GM19238 (cell line): Measurements from ENCODE around the gene PIEZO1.

Experiments
- DNase-seq: peaks from one replicate; pipeline ENCODE4 v3.0.0; 2011; ENCODE audit warnings: low spot score; ENCODE audit not compliant: insufficient read length

Gene PIEZO1

GRCh38 chr16:88769617-88770460 is 15.2 kb downstream of the PIEZO1 start:
- peak; percentile 79 for DNase-seq

- DNase-seq, result no peak
Observed at GRCh38 chr16:88768071-88768783, 16.8 kb downstream of the PIEZO1 start.

GRCh38 chr16:88767546-88768070 is 17.4 kb downstream of the PIEZO1 start:
- DNase-seq, result no peak

GRCh38 chr16:88766975-88767374 is 18.0 kb downstream of the PIEZO1 start:
- DNase-seq, result no peak

GRCh38 chr16:88764913-88765349 is 20.1 kb downstream of the PIEZO1 start:
- no peak for DNase-seq

GRCh38 chr16:88764080-88764479 is 20.9 kb downstream of the PIEZO1 start:
- DNase-seq, result no peak

- DNase-seq, result no peak
Observed at GRCh38 chr16:88763502-88764053, 21.4 kb downstream of the PIEZO1 start.

- DNase-seq, result no peak
Observed at GRCh38 chr16:88762941-88763340, 22.1 kb downstream of the PIEZO1 start.

GRCh38 chr16:88762258-88762870 is 22.7 kb downstream of the PIEZO1 start:
- no peak for DNase-seq

GRCh38 chr16:88761830-88762229 is 23.2 kb downstream of the PIEZO1 start:
- DNase-seq, result no peak

GRCh38 chr16:88761143-88761534 is 23.9 kb downstream of the PIEZO1 start:
- DNase-seq, result no peak

- no peak for DNase-seq
Observed at GRCh38 chr16:88760424-88761142, 24.4 kb downstream of the PIEZO1 start.

- no peak for DNase-seq
Observed at GRCh38 chr16:88759976-88760350, 25.1 kb downstream of the PIEZO1 start.

- no peak for DNase-seq
Observed at GRCh38 chr16:88759245-88759975, 25.6 kb downstream of the PIEZO1 start.

GRCh38 chr16:88758944-88759244 is 26.1 kb downstream of the PIEZO1 start:
- no peak for DNase-seq

- no peak for DNase-seq
Observed at GRCh38 chr16:88758227-88758943, 26.6 kb downstream of the PIEZO1 start.

- no peak for DNase-seq
Observed at GRCh38 chr16:88755745-88756443, 29.1 kb downstream of the PIEZO1 start.

- DNase-seq, result no peak
Observed at GRCh38 chr16:88754912-88755744, 29.9 kb downstream of the PIEZO1 start.
